Lower leg skin (tissue), 3 donors: Measurements from ENCODE around the gene GATM.

Experiments used
- POLR2A ChIP-seq, 2 donors: fragments of 450-650 bp; IDR thresholded peaks; one replicate each; pipeline ENCODE4 v1.6.1; 2016 to 2017; ENCODE audit warnings: antibody characterized with exemption in 2 of 2, mild to moderate bottlenecking in 1 of 2, moderate library complexity in 1 of 2
- TF ChIP-seq, protein P1 (sequence below), 3 donors: fragments of 450-650 bp; IDR thresholded peaks; one replicate each; pipeline ENCODE4 v1.5.1; 2016; ENCODE audit warnings: antibody characterized with exemption in 3 of 3, mild to moderate bottlenecking in 3 of 3, moderate library complexity in 2 of 3

GRCh38 chr15:45354711-45355110, 23.6 kb downstream of the GATM start:
- TF ChIP-seq POLR2A (IDR thresholded peaks at IDR 0.05): no peak
- TF ChIP-seq, protein P1, sequence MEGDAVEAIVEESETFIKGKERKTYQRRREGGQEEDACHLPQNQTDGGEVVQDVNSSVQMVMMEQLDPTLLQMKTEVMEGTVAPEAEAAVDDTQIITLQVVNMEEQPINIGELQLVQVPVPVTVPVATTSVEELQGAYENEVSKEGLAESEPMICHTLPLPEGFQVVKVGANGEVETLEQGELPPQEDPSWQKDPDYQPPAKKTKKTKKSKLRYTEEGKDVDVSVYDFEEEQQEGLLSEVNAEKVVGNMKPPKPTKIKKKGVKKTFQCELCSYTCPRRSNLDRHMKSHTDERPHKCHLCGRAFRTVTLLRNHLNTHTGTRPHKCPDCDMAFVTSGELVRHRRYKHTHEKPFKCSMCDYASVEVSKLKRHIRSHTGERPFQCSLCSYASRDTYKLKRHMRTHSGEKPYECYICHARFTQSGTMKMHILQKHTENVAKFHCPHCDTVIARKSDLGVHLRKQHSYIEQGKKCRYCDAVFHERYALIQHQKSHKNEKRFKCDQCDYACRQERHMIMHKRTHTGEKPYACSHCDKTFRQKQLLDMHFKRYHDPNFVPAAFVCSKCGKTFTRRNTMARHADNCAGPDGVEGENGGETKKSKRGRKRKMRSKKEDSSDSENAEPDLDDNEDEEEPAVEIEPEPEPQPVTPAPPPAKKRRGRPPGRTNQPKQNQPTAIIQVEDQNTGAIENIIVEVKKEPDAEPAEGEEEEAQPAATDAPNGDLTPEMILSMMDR (IDR thresholded peaks at IDR 0.05): no peak
